ENCODE measurements around the gene SLC22A23.

DNA sequence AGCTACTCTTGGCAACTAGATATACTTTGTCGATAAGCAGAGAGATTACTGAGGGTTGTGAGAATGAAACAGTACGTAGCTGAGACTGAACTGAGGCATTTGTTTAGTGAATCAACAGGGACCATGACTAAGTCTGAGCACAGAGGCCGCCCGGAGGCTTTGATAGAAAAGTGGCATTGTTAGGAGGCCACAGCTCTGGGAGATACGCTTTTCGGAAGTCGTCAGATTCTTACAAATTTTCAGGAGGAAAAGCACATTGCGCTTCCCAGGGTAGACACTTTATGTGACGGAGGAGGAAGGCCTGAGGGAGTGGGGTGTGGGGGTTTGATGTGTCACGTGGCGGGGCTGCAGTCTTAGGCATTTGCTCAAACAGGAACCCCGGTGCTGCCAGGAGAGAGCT is 128.7 kb downstream of the SLC22A23 start:
- TF ChIP-seq, protein P1, sequence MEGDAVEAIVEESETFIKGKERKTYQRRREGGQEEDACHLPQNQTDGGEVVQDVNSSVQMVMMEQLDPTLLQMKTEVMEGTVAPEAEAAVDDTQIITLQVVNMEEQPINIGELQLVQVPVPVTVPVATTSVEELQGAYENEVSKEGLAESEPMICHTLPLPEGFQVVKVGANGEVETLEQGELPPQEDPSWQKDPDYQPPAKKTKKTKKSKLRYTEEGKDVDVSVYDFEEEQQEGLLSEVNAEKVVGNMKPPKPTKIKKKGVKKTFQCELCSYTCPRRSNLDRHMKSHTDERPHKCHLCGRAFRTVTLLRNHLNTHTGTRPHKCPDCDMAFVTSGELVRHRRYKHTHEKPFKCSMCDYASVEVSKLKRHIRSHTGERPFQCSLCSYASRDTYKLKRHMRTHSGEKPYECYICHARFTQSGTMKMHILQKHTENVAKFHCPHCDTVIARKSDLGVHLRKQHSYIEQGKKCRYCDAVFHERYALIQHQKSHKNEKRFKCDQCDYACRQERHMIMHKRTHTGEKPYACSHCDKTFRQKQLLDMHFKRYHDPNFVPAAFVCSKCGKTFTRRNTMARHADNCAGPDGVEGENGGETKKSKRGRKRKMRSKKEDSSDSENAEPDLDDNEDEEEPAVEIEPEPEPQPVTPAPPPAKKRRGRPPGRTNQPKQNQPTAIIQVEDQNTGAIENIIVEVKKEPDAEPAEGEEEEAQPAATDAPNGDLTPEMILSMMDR (IDR thresholded peaks at IDR 0.05) = no peak
- TF ChIP-seq EZH2 (IDR thresholded peaks at IDR 0.05; ENCODE audit: borderline replicate concordance, insufficient read depth, low read depth, low read length, poor library complexity, severe bottlenecking) = no peak
